ENCODE measurements around the gene ZBTB33. TPM values are rescaled to one million over a fixed set of nuclear protein-coding genes. Genes with fewer than 3 reads are reported as not detected.

Gene ZBTB33
- total RNA-seq, 4 donors from 2014 or later, result 5.6 to 16.1 (median 10.0) TPM

GRCh38 chrX:120213438-120214265, 37.0 kb upstream of the ZBTB33 start:
- H3K9me3 ChIP-seq, result no peaks in the 10 kb centered on the region
- DNase-seq, result peak; percentile 63
- no peak overlapping the region for H3K27ac ChIP-seq
- whole genome bisulfite sequencing, 2 donors (ENCODE audit: low coverage in 1 of 2), result 0 to 23% methylated on average over 2 to 8 of the region's 8 CpGs
- no peaks in the 10 kb centered on the region for H3K4me1 ChIP-seq
- H3K27me3 ChIP-seq, result no peaks in the 10 kb centered on the region
- TF ChIP-seq POLR2AphosphoS5 (IDR thresholded peaks at IDR 0.05) (no peak), EP300 (IDR thresholded peaks at IDR 0.05; ENCODE audit: low read depth) (no peak), POLR2A (IDR thresholded peaks at IDR 0.05) (no peak), CTCF (IDR thresholded peaks at IDR 0.05) (peak; percentile 42 to 75 (median 57))
- in situ Hi-C loops (cut with MboI; ENCODE audit: low pct_ligation_motif_present in 1 of 4, low pct_unique_long_range_greater_than_20kb in 1 of 4, low sequenced_read_pairs in 3 of 4), result loop anchor here in 1 of 4 donors (25.0 kb wide), 1 partner anchor 126 kb away; the partner anchor contains the start of gene RHOXF2B
- H3K4me3 ChIP-seq, result no peak overlapping the region
- H3K36me3 ChIP-seq, result no peaks in the 10 kb centered on the region
- intact Hi-C loops (cut with DNase I; ENCODE audit: low total_unique reads), result loop anchor here (10.0 kb wide), 1 partner anchor 179 kb away; no protein-coding TSS in a partner anchor

GRCh38 chrX:120223374-120223773, 27.2 kb upstream of the ZBTB33 start:
- H3K27ac ChIP-seq, result no peak overlapping the region
- in situ Hi-C loops (cut with MboI; ENCODE audit: low pct_ligation_motif_present in 1 of 4, low pct_unique_long_range_greater_than_20kb in 1 of 4, low sequenced_read_pairs in 3 of 4) (loop anchor here in 1 of 4 donors (25.0 kb wide), 1 partner anchor 136 kb away; the partner anchor contains the start of gene RHOXF2B), intact Hi-C loops (cut with DNase I; ENCODE audit: low total_unique reads) (no loop called here)
- no peaks in the 10 kb centered on the region for H3K36me3 ChIP-seq
- no peaks in the 10 kb centered on the region for H3K4me1 ChIP-seq
- 77% methylated on average over 8 of the region's 8 CpGs; no CpG with 5 or more reads in 1 of the 2 donors for WGBS, 2 donors (ENCODE audit: low coverage in 1 of 2)
- no peaks in the 10 kb centered on the region for H3K9me3 ChIP-seq
- DNase-seq, result no peak
- no peaks in the 10 kb centered on the region for H3K27me3 ChIP-seq
- H3K4me3 ChIP-seq, result no peak overlapping the region
- no peak for TF ChIP-seq EP300 (IDR thresholded peaks at IDR 0.05; ENCODE audit: low read depth)
- TF ChIP-seq POLR2A (IDR thresholded peaks at IDR 0.05), result no peak
- no peak for TF ChIP-seq POLR2AphosphoS5 (IDR thresholded peaks at IDR 0.05)
- no peak for TF ChIP-seq CTCF (IDR thresholded peaks at IDR 0.05)

- in situ Hi-C loops (cut with MboI; ENCODE audit: low pct_ligation_motif_present in 1 of 4, low pct_unique_long_range_greater_than_20kb in 1 of 4, low sequenced_read_pairs in 3 of 4), result loop anchor here in 1 of 4 donors (25.0 kb wide), 1 partner anchor 137 kb away; the partner anchor contains the start of gene RHOXF2B
- Histone ChIP-seq H3K4me3 (no peak overlapping the region), H3K27me3 (no peaks in the 10 kb centered on the region), H3K4me1 (no peaks in the 10 kb centered on the region), H3K36me3 (no peaks in the 10 kb centered on the region), H3K9me3 (no peaks in the 10 kb centered on the region), H3K27ac (no peak overlapping the region)
- intact Hi-C loops (cut with DNase I; ENCODE audit: low total_unique reads), result no loop called here
- TF ChIP-seq POLR2AphosphoS5 (IDR thresholded peaks at IDR 0.05) (no peak), POLR2A (IDR thresholded peaks at IDR 0.05) (no peak), EP300 (IDR thresholded peaks at IDR 0.05; ENCODE audit: low read depth) (no peak), CTCF (IDR thresholded peaks at IDR 0.05) (no peak)
- 78 to 100% methylated on average over 1 to 4 of the region's 4 CpGs for WGBS, 2 donors (ENCODE audit: low coverage in 1 of 2)
- no peak for DNase-seq
Observed at GRCh38 chrX:120224388-120224787, 26.2 kb upstream of the ZBTB33 start.

- intact Hi-C loops (cut with DNase I; ENCODE audit: low total_unique reads) (no loop called here), in situ Hi-C loops (cut with MboI; ENCODE audit: low pct_ligation_motif_present in 1 of 4, low pct_unique_long_range_greater_than_20kb in 1 of 4, low sequenced_read_pairs in 3 of 4) (no loop called here)
- Histone ChIP-seq H3K9me3 (no peaks in the 10 kb centered on the region), H3K27me3 (no peaks in the 10 kb centered on the region), H3K36me3 (no peaks in the 10 kb centered on the region), H3K27ac (no peak overlapping the region), H3K4me3 (no peak overlapping the region), H3K4me1 (no peaks in the 10 kb centered on the region)
- DNase-seq, result no peak
- 74% methylated on average over 9 of the region's 9 CpGs; no CpG with 5 or more reads in 1 of the 2 donors for WGBS, 2 donors (ENCODE audit: low coverage in 1 of 2)
- no peak for TF ChIP-seq CTCF (IDR thresholded peaks at IDR 0.05)
- no peak for TF ChIP-seq EP300 (IDR thresholded peaks at IDR 0.05; ENCODE audit: low read depth)
- no peak for TF ChIP-seq POLR2AphosphoS5 (IDR thresholded peaks at IDR 0.05)
- TF ChIP-seq POLR2A (IDR thresholded peaks at IDR 0.05), result no peak
Observed at GRCh38 chrX:120228187-120228908, 22.3 kb upstream of the ZBTB33 start.

Data from transverse colon (tissue), 4 donors.